Suprapubic skin (tissue), 4 donors: ENCODE data around the gene UGT1A8. TPM values are rescaled to one million over a fixed set of nuclear protein-coding genes. Genes with fewer than 3 reads are reported as not detected.
"Not testable (repeated sequence)": the region's sequence is repeated elsewhere in the genome, so short reads cannot be mapped to it uniquely, and the experiment has no call there.

Experiments
- DNase-seq, 2 donors: peaks; one replicate each; pipeline ENCODE4 v3.0.0-alpha.2; 2019; ENCODE audit warnings: low spot score in 2 of 2
- H3K27ac ChIP-seq: fragments of 200-600 bp; sonication (generic); one replicate; pipeline ENCODE4 v1.5.1; 2019
- H3K27me3 ChIP-seq: fragments of 200-600 bp; sonication (generic); one replicate; pipeline ENCODE4 v1.5.1; 2019
- H3K36me3 ChIP-seq: fragments of 200-600 bp; sonication (generic); one replicate; pipeline ENCODE4 v1.5.1; 2019
- H3K4me1 ChIP-seq: fragments of 200-600 bp; sonication (generic); one replicate; pipeline ENCODE4 v1.5.1; 2019
- H3K4me3 ChIP-seq: fragments of 200-600 bp; sonication (generic); one replicate; pipeline ENCODE4 v1.5.1; 2019; ENCODE audit warnings: mild to moderate bottlenecking
- H3K9me3 ChIP-seq: fragments of 200-600 bp; sonication (generic); one replicate; pipeline ENCODE4 v1.5.1; 2019
- CTCF ChIP-seq, 2 donors: fragments of 200-600 bp in 1 of 2; fragments of 450-650 bp in 1 of 2; sonication (generic) in 1 of 2; IDR thresholded peaks; one replicate each; pipeline ENCODE4 v1.5.1; 2016 to 2019; ENCODE audit warnings: antibody characterized with exemption in 2 of 2, mild to moderate bottlenecking in 1 of 2, moderate library complexity in 1 of 2
- EP300 ChIP-seq: sonication (generic); formaldehyde crosslinking; IDR thresholded peaks from one replicate; pipeline ENCODE4 v1.6.1; 2017; ENCODE audit warnings: antibody characterized with exemption
- POLR2A ChIP-seq, 2 donors: fragments of 450-650 bp; IDR thresholded peaks; one replicate each; pipeline ENCODE4 v1.6.1; 2017; ENCODE audit warnings: antibody characterized with exemption in 2 of 2, mild to moderate bottlenecking in 2 of 2, moderate library complexity in 2 of 2
- POLR2AphosphoS5 ChIP-seq, 3 donors: sonication (generic); formaldehyde crosslinking; IDR thresholded peaks; one replicate each; pipeline ENCODE4 v1.6.1; 2017; ENCODE audit warnings: antibody characterized with exemption in 3 of 3
- WGBS: methylation state at CpG from one replicate; pipeline ENCODE4 v1.1.5; 2018; 5-methylcytosine and 5-hydroxymethylcytosine counted together
- total RNA-seq, 4 donors: library from RNA; depleted of rRNA; stranded (reverse); fragments of >200 nt; gene quantifications; one replicate each; pipeline ENCODE4 v1.1.0, GENCODE V29; 2016

Gene UGT1A8
- total RNA-seq, 4 donors from 2014 or later, result 0.47 TPM; not detected in 3

GRCh38 chr2:233620204-233620603 lies 2.8 kb downstream of the UGT1A8 start:
- Histone ChIP-seq H3K4me3 (no peak overlapping the region), H3K27ac (no peak overlapping the region), H3K36me3 (no peaks in the 10 kb centered on the region), H3K9me3 (no peaks in the 10 kb centered on the region), H3K27me3 (no peaks in the 10 kb centered on the region), H3K4me1 (no peaks in the 10 kb centered on the region)
- TF ChIP-seq POLR2AphosphoS5 (IDR thresholded peaks at IDR 0.05) (no peak), POLR2A (IDR thresholded peaks at IDR 0.05) (no peak), CTCF (IDR thresholded peaks at IDR 0.05) (no peak), EP300 (no peak)
- no peak for DNase-seq
- 88% methylated on average over 4 of the region's 4 CpGs for WGBS

GRCh38 chr2:233621863-233622262 lies 4.4 kb downstream of the UGT1A8 start:
- not testable (repeated sequence) for H3K9me3 ChIP-seq, DNase-seq, H3K4me1 ChIP-seq, H3K27me3 ChIP-seq, H3K27ac ChIP-seq, H3K36me3 ChIP-seq, H3K4me3 ChIP-seq
- WGBS, result 89% methylated on average over 5 of the region's 5 CpGs

GRCh38 chr2:233627331-233628025 lies 10.0 kb downstream of the UGT1A8 start:
- Histone ChIP-seq H3K27ac (no peak overlapping the region), H3K4me3 (no peak overlapping the region), H3K4me1 (no peaks in the 10 kb centered on the region), H3K9me3 (peaks cover 14% of the 10 kb centered on the region), H3K36me3 (no peaks in the 10 kb centered on the region), H3K27me3 (no peaks in the 10 kb centered on the region)
- TF ChIP-seq POLR2AphosphoS5 (IDR thresholded peaks at IDR 0.05) (no peak), EP300 (no peak), CTCF (IDR thresholded peaks at IDR 0.05) (no peak), POLR2A (IDR thresholded peaks at IDR 0.05) (no peak)
- no peak for DNase-seq
- 71% methylated on average over 5 of the region's 5 CpGs for WGBS

GRCh38 chr2:233636306-233636705 lies 18.9 kb downstream of the UGT1A8 start, which contains the start of gene UGT1A10:
TSS of gene UGT1A10 (plus strand) at chr2:233636448. CDS start at chr2:233636523, 75 bp downstream.
- not testable (repeated sequence) for H3K4me1 ChIP-seq, H3K9me3 ChIP-seq, H3K27me3 ChIP-seq, H3K4me3 ChIP-seq, H3K27ac ChIP-seq, H3K36me3 ChIP-seq, DNase-seq
- whole genome bisulfite sequencing, result 82% methylated on average over 10 of the region's 10 CpGs

GRCh38 chr2:233638836-233639235 lies 21.4 kb downstream of the UGT1A8 start:
- TF ChIP-seq EP300, result no peak
- TF ChIP-seq POLR2AphosphoS5 (IDR thresholded peaks at IDR 0.05), result no peak
- no peak for TF ChIP-seq CTCF (IDR thresholded peaks at IDR 0.05)
- no peak for TF ChIP-seq POLR2A (IDR thresholded peaks at IDR 0.05)
- Histone ChIP-seq H3K4me1 (no peaks in the 10 kb centered on the region), H3K36me3 (no peaks in the 10 kb centered on the region), H3K4me3 (no peak overlapping the region), H3K9me3 (no peaks in the 10 kb centered on the region), H3K27ac (no peak overlapping the region), H3K27me3 (no peaks in the 10 kb centered on the region)
- no peak for DNase-seq
- 37% methylated on average over 5 of the region's 5 CpGs for WGBS

GRCh38 chr2:233639860-233640259 lies 22.4 kb downstream of the UGT1A8 start:
- no peaks in the 10 kb centered on the region for H3K27me3 ChIP-seq
- no peak for DNase-seq
- H3K9me3 ChIP-seq, result no peaks in the 10 kb centered on the region
- no peak overlapping the region for H3K27ac ChIP-seq
- H3K4me1 ChIP-seq, result no peaks in the 10 kb centered on the region
- H3K36me3 ChIP-seq, result no peaks in the 10 kb centered on the region
- H3K4me3 ChIP-seq, result no peak overlapping the region
- TF ChIP-seq POLR2AphosphoS5 (IDR thresholded peaks at IDR 0.05), result no peak
- no peak for TF ChIP-seq POLR2A (IDR thresholded peaks at IDR 0.05)
- no peak for TF ChIP-seq CTCF (IDR thresholded peaks at IDR 0.05)
- no peak for TF ChIP-seq EP300
